Measurements from ENCODE around the gene TMEM120B.

The TMEM120B gene

GRCh38 chr12:121811434-121812319, 99.1 kb downstream of the TMEM120B start:
- H3K36me3 ChIP-seq (replicated peaks; ENCODE audit: insufficient read depth, low read length): no peaks in the 10 kb centered on the region

GRCh38 chr12:121812320-121812871, 99.8 kb downstream of the TMEM120B start:
- Histone ChIP-seq H3K9ac (ENCODE audit: low read length) (no peak overlapping the region), H3K27me3 (replicated peaks; ENCODE audit: insufficient read depth, low read length) (no peaks in the 10 kb centered on the region), H3K4me2 (ENCODE audit: low read depth, low read length) (peak overlapping the region; percentile 62; the same call in 1 of the 2 replicates), H3K4me1 (ENCODE audit: low read length) (no peaks in the 10 kb centered on the region), H3K79me2 (ENCODE audit: low read length) (peaks cover 47% of the 10 kb centered on the region), H3K9me3 (replicated peaks; ENCODE audit: insufficient read depth, low read length) (no peaks in the 10 kb centered on the region), H3K4me3 (ENCODE audit: low read length) (peak overlapping the region; percentile 37; the same call in 1 of the 2 replicates), H3F3A (ENCODE audit: insufficient read depth, low read length) (no peaks in the 10 kb centered on the region), H3K9me2 (replicated peaks; ENCODE audit: insufficient read depth, low read length) (no peaks in the 10 kb centered on the region), H2AFZ (ENCODE audit: low read length) (no peak overlapping the region), H3K27ac (ENCODE audit: low read length) (no peak overlapping the region), H3K36me3 (replicated peaks; ENCODE audit: insufficient read depth, low read length) (no peaks in the 10 kb centered on the region), H4K20me1 (ENCODE audit: insufficient read depth, low read length) (peaks cover 4% of the 10 kb centered on the region; the same call in 1 of the 2 replicates)
- no peak for DNase-seq
- TF ChIP-seq EZH2 (optimal IDR thresholded peaks at IDR 0.05; ENCODE audit: low read depth, low read length) (no peak), EZH2phosphoT487 (IDR thresholded peaks at IDR 0.05; ENCODE audit: low read length) (no peak), CTCF (IDR thresholded peaks at IDR 0.05; ENCODE audit: low read length) (no peak)

More at GRCh38 chr12:121811434-121812319, 99.1 kb downstream of the TMEM120B start:
- peaks cover 54% of the 10 kb centered on the region for H3K79me2 ChIP-seq (ENCODE audit: low read length)
- DNase-seq: peak; percentile 24
- H3F3A ChIP-seq (ENCODE audit: insufficient read depth, low read length): no peaks in the 10 kb centered on the region
- H3K9me3 ChIP-seq (replicated peaks; ENCODE audit: insufficient read depth, low read length): no peaks in the 10 kb centered on the region
- no peak overlapping the region for H3K27ac ChIP-seq (ENCODE audit: low read length)
- TF ChIP-seq CTCF (IDR thresholded peaks at IDR 0.05; ENCODE audit: low read length) (peak; percentile 63), EZH2phosphoT487 (IDR thresholded peaks at IDR 0.05; ENCODE audit: low read length) (no peak)
- H3K4me2 ChIP-seq (ENCODE audit: low read depth, low read length): peak overlapping the region; percentile 62; the same call in 1 of the 2 replicates
- H3K27me3 ChIP-seq (replicated peaks; ENCODE audit: insufficient read depth, low read length): no peaks in the 10 kb centered on the region
- H3K4me1 ChIP-seq (ENCODE audit: low read length): no peaks in the 10 kb centered on the region
- peak overlapping the region; percentile 37; the same call in 1 of the 2 replicates for H3K4me3 ChIP-seq (ENCODE audit: low read length)
- H4K20me1 ChIP-seq (ENCODE audit: insufficient read depth, low read length): peaks cover 4% of the 10 kb centered on the region; the same call in 1 of the 2 replicates
- H3K9me2 ChIP-seq (replicated peaks; ENCODE audit: insufficient read depth, low read length): no peaks in the 10 kb centered on the region
- H3K9ac ChIP-seq (ENCODE audit: low read length): no peak overlapping the region
- H2AFZ ChIP-seq (ENCODE audit: low read length): no peak overlapping the region

GRCh38 chr12:121812921-121813896, 100.7 kb downstream of the TMEM120B start:
- Histone ChIP-seq H3K36me3 (replicated peaks; ENCODE audit: insufficient read depth, low read length) (no peaks in the 10 kb centered on the region), H3K9me2 (replicated peaks; ENCODE audit: insufficient read depth, low read length) (no peaks in the 10 kb centered on the region), H3F3A (ENCODE audit: insufficient read depth, low read length) (no peaks in the 10 kb centered on the region), H3K9me3 (replicated peaks; ENCODE audit: insufficient read depth, low read length) (no peaks in the 10 kb centered on the region), H3K27me3 (replicated peaks; ENCODE audit: insufficient read depth, low read length) (no peaks in the 10 kb centered on the region), H3K79me2 (ENCODE audit: low read length) (peaks cover 43% of the 10 kb centered on the region), H2AFZ (ENCODE audit: low read length) (no peak overlapping the region), H3K9ac (ENCODE audit: low read length) (no peak overlapping the region), H3K4me1 (ENCODE audit: low read length) (no peaks in the 10 kb centered on the region), H3K4me2 (ENCODE audit: low read depth, low read length) (no peak overlapping the region), H3K4me3 (ENCODE audit: low read length) (no peak overlapping the region), H4K20me1 (ENCODE audit: insufficient read depth, low read length) (peaks cover 4% of the 10 kb centered on the region; the same call in 1 of the 2 replicates), H3K27ac (ENCODE audit: low read length) (no peak overlapping the region)
- DNase-seq: no peak
- TF ChIP-seq EZH2 (optimal IDR thresholded peaks at IDR 0.05; ENCODE audit: low read depth, low read length) (no peak), EZH2phosphoT487 (IDR thresholded peaks at IDR 0.05; ENCODE audit: low read length) (no peak), CTCF (IDR thresholded peaks at IDR 0.05; ENCODE audit: low read length) (no peak)
